ENCODE results near the gene LAMTOR2.

The LAMTOR2 gene

DNA sequence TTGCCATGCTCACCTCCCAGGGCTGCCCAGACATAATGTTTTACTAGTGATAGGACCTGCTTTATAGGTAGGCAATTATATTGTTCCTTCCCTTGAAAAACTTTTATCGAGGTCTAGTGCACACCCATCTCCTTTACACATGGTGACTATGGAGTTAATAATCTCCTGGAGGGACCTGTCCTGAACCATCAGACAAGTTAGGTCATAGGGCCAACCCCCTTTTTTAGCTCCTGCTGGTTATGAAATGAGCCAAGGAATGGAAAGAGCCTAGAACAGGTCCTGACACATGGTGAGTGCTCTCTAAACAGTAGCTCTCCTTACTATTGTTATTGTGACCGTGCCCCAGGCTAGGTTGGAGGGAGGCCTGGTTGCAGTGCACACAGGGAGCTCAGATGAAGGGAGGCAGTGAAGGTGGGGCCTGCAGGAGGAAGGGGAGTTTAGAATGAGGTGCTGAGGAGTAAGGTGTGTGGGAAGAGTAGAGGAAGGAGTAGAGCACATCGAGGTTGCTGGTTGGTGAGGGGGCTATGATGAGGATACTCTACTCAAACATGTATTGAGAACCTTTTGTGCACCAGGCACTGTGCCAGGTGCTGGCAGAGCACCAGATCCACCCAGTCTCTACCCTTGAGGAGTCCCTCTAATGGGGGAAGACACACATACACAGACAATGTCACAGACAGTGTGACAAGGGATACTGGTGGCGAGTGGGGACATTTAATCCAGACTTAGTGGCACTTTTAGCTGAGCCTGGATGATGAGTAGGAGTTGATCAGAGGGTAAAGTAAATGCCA is 45.8 kb downstream of the LAMTOR2 start:
- no peak for DNase-seq

- no peak for DNase-seq
Observed at GRCh38 chr1:156101880-156102279, 47.3 kb downstream of the LAMTOR2 start.

- DNase-seq: no peak
Observed at GRCh38 chr1:156102633-156103511, 48.3 kb downstream of the LAMTOR2 start.

- peak; percentile 49 for DNase-seq
Observed at GRCh38 chr1:156103521-156103947, 49.0 kb downstream of the LAMTOR2 start.

DNA sequence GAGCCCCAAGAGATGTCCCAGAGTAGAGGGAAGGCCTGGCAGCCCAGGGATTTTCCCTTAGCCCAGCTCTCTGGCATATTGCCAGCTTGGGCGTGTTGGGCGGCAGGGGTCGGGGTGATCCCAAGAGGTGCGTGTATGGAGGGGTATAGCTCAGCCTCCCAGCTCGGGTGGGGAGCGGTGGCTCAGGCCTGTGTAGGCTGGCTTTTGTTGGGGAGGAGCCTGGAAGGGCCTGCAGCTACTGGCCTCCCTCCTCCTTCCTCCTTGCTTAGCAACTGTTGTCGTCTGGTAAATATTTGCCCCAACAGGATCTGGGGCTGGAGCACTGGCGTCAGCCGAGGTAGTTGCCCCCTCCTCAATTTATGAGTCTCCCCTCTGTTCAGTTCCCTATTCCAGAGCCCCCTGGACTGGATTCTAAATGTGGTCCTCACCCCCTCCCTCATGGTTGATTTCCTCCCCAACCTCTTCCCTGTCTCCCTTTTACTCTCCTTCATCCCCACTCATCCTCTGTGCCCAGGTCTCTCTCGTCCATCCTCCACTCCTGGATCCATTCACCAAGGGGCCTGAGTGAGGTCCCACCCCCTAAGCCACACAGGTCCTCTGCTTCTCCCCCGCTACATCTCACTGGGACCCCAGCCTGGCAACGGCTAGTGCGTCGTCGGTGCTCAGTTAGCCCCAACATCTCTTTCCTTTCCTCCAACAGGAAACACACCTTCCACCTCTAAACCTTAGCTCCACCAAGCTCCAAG is 49.7 kb downstream of the LAMTOR2 start:
- peak; percentile 91 for DNase-seq

GRCh38 chr1:156104861-156105832 is 50.6 kb downstream of the LAMTOR2 start:
- peak; percentile 23 for DNase-seq

GRCh38 chr1:156106624-156107488 is 52.3 kb downstream of the LAMTOR2 start:
- DNase-seq: no peak

DNA sequence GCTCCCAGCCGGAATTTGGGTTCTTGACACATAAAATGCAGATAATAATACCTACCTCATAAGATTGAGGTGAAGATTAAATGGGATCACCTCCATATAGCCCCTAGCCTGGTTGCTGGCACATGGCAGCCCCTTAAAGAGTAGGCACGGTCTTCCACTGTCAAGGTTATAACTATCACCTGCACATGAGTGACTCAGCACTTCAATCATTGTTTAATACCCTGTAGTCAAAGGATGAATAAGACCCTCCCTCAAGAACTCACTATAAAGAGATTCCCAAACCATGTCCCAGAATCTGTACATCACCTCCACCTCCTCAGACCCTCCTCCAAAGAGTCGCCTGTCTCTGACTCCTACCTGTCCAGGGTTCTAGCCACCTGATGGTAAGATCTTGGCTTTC is 53.5 kb downstream of the LAMTOR2 start:
- DNase-seq: no peak

All from CD4-positive, alpha-beta T cell treated with Interleukin-17A for 1 hour (primary cell).